IgD-negative memory B cell (primary cell): Measurements from ENCODE around the gene MYL6. TPM values are rescaled to one million over a fixed set of nuclear protein-coding genes. Genes with fewer than 3 reads are reported as not detected.

Experiments used
- H3K27ac Mint-ChIP-seq, 3 donors: one replicate each; pipeline ENCODE4 v1.8.0; 2020 to 2022; ENCODE audit warnings: mild to moderate bottlenecking in 3 of 3, mixed read lengths in 3 of 3, moderate library complexity in 1 of 3
- H3K27me3 Mint-ChIP-seq: one replicate; pipeline ENCODE4 v1.8.0; 2021; ENCODE audit warnings: mixed read lengths
- H3K36me3 Mint-ChIP-seq: one replicate; pipeline ENCODE4 v1.8.0; 2020; ENCODE audit warnings: mild to moderate bottlenecking, mixed read lengths
- H3K4me1 Mint-ChIP-seq, 3 donors: one replicate each; pipeline ENCODE4 v1.8.0; 2020 to 2022; ENCODE audit warnings: mixed read lengths in 3 of 3, mild to moderate bottlenecking in 1 of 3
- H3K4me3 Mint-ChIP-seq, 4 donors: one replicate each; pipeline ENCODE4 v1.8.0; 2020 to 2022; ENCODE audit warnings: mild to moderate bottlenecking in 4 of 4, mixed read lengths in 4 of 4, moderate library complexity in 3 of 4
- H3K9me3 Mint-ChIP-seq, 3 donors: one replicate each; pipeline ENCODE4 v1.8.0; 2020 to 2021; ENCODE audit warnings: mixed read lengths in 3 of 3, mild to moderate bottlenecking in 1 of 3
- polyA plus RNA-seq: library from polyadenylated mRNA; unstranded; fragments of 300-500 nt; fragmentation: Illumina TruSeq; gene quantifications from one replicate; pipeline ENCODE4 v1.2.3, GENCODE V29; 2021

Gene MYL6
- polyA plus RNA-seq, 1 donor from 2014 or later: 1,656 TPM

DNA sequence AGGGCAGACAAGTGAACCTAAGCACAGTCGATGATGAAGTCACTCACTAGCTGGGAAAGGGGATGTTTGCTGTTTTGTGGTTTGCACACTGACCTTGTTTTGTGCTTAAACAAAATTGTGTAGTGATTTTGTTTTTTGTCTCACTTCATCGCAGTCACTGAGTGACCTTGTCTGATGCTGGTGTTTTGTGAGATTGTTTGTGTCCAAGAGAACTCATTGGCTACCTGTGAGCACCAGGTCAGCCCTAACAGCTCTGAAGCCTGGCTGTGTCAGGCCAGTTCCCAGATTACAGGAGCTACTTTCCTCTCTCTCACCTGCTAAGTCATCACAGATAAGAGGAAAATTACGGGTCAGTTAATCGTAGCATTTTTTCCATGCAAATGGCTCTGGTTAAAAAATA, 34.0 kb upstream of the MYL6 start:
- H3K4me3 Mint-ChIP-seq: peak overlapping the region in 1 of 4 donors; percentile 8
- peak overlapping the region in 2 of 3 donors; percentile 55 to 62 for H3K27ac Mint-ChIP-seq
- H3K27me3 Mint-ChIP-seq: peaks cover 2% of the 10 kb centered on the region
- peaks cover 22 to 29% (median 25%) of the 10 kb centered on the region in 3 donors for H3K4me1 Mint-ChIP-seq
- H3K36me3 Mint-ChIP-seq: peaks cover 2% of the 10 kb centered on the region
- no peaks in the 10 kb centered on the region for H3K9me3 Mint-ChIP-seq

DNA sequence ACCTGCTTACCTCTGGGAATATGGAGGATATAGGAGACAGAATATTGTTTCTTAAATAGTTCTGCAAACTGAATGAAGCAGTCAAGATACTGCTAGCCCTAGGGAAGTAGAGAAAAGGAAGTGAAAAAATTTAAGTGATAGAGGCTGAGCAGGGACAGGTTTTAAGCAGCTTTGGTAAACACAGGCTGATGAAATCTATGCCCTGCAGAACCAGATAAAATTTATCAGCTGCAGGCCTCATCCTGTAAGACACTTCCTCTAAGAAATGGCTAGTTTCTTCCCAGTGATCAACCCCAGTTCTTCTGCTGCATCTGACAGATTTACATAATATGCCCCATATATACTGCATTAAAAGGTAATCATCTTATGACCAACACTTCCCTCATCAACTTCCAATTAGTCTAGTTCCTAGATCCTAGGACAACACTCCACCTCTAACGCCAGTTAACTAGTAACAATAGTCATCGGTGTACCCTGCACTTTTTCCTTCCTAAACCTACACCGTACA, 31.4 kb upstream of the MYL6 start:
- Mint-ChIP-seq H3K36me3 (peaks cover 8% of the 10 kb centered on the region), H3K9me3 (no peaks in the 10 kb centered on the region), H3K4me3 (peak overlapping the region; percentile 74 to 99 (median 96)), H3K27ac (peak overlapping the region; percentile 92 to 98 (median 95)), H3K4me1 (peaks cover 31 to 38% (median 33%) of the 10 kb centered on the region in 3 donors), H3K27me3 (peaks cover 2% of the 10 kb centered on the region)

DNA sequence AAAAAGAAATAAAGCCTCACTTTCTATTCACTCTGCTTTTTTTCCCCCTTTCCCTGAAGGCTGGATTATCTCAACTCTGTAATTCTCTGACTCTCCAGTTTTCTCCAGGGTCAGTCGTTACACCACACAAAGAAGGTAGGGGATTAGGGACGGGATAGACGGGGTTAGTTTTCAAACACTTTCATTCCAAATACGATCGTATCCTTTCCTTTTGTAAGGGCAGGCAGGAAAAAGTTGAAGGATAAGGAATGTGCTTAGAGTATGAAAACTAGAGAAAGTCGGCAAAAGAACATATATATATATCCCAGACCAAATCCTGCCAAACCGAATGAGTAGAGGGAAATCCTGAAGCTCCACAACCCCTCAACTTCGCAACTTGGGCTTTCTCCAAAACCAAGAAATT, 30.7 kb upstream of the MYL6 start:
- Mint-ChIP-seq H3K27me3 (peaks cover 2% of the 10 kb centered on the region), H3K27ac (peak overlapping the region; percentile 92 to 98 (median 95)), H3K4me1 (peaks cover 32 to 39% (median 33%) of the 10 kb centered on the region in 3 donors), H3K36me3 (peaks cover 9% of the 10 kb centered on the region), H3K9me3 (no peaks in the 10 kb centered on the region), H3K4me3 (peak overlapping the region; percentile 93 to 99 (median 98))

DNA sequence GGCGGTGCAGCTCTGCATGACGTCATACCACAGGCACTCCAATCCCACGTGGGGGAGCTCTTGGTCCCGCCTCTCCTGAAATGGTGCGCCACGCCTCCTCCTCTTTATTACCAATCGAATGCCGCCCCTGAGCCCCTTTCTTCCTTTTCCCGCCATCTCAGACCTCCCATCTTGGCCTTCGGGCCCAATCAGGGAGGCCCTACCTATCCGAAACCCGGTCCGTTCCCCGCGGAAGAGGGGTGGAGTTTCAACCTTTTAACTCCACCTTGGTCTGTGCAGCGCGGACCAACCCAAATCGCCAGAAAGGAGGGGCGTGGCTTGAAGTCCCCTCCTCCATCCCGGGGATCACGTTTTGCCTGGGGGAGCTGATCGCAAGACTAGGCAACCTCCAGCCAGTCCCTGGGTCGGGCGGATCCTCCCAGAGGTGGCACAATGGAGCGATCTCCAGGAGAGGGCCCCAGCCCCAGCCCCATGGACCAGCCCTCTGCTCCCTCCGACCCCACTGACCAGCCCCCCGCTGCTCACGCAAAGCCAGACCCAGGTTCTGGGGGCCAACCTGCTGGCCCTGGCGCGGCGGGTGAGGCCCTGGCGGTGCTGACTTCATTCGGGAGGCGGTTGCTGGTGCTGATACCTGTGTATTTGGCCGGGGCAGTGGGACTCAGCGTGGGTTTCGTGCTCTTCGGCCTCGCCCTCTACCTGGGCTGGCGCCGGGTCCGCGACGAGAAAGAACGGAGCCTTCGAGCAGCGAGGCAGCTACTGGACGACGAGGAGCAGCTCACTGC, 30.1 kb upstream of the MYL6 start, which contains the start of gene ESYT1:
Gene ESYT1 (plus strand): TSS at position 380 of the 782 bp plus-strand sequence. CDS start 53 bp downstream, at position 433.
- peaks cover 2% of the 10 kb centered on the region for H3K27me3 Mint-ChIP-seq
- no peaks in the 10 kb centered on the region for H3K9me3 Mint-ChIP-seq
- peaks cover 9% of the 10 kb centered on the region for H3K36me3 Mint-ChIP-seq
- peak within 1 kb of the TSS; percentile 92 to 98 (median 95) for H3K27ac Mint-ChIP-seq
- peak within 1 kb of the TSS; percentile 93 to 99 (median 98) for H3K4me3 Mint-ChIP-seq
- peaks cover 32 to 39% (median 33%) of the 10 kb centered on the region in 3 donors for H3K4me1 Mint-ChIP-seq

DNA sequence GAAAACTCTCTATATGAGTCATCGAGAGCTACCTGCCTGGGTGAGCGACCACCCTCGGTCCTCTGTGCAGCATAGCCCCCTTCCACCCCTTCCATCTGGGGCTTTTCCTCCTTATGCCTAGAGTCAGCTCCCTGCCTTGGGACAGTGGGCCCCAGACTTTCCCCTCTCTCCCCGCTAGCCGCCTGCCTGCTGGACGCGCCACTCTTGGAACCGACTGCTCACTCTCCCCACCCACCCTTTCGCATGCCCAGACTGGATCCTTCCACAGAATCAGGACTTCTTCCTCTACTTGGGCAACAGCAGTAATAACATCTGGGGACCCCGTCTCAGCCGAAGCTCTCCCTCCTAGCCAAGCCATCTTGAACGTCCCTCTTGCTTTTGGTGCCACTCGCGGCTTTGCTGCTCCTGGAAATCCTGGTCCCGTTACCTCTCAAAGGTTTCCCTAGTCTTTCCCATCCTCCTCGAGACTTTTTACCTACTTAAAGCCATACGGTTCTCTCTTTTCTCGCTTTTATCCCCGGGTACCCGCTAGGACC, 29.4 kb upstream of the MYL6 start:
- Mint-ChIP-seq H3K27me3 (peaks cover 2% of the 10 kb centered on the region), H3K4me1 (peaks cover 32 to 39% (median 33%) of the 10 kb centered on the region in 3 donors), H3K36me3 (peaks cover 9% of the 10 kb centered on the region), H3K9me3 (no peaks in the 10 kb centered on the region), H3K4me3 (peak overlapping the region; percentile 93 to 99 (median 98)), H3K27ac (peak overlapping the region; percentile 92 to 98 (median 95))

DNA sequence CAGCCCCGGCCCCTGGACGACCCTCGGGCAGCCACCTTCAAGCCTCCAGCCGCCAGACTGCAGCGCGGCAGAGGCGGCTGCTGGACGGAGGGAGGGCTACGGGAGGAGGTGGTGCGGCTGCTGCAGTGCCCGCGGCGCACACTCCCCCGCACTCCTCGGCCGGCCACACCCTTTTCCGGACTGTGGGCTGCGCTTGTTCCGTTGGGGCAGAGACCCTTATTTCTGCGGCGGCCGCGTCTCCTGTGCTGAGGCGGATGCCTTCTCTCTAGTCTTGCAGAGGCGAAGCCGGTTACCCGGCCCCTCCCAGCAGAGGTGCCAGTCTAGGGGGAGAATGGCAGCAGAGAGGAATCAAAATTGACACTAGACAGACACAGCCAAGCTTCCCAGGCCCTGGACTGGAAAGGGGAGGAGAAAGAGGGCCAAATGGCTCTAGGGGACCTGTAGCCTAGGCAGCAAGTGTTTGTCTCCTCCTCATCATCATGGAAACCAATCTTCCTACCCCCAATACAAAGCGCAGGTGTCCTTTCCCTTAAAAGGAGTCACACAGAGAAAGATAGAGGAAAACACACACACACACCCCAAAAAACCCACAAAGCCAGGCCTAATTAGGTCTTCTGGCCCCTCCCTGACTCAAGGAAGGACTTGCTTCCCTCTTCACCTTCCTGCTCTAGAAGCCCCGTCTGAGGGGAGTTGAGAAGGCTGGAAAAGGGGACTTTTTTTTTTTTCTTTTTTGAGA, 28.8 kb upstream of the MYL6 start:
- H3K27ac Mint-ChIP-seq: peak overlapping the region; percentile 92 to 98 (median 95)
- peaks cover 32 to 38% (median 33%) of the 10 kb centered on the region in 3 donors for H3K4me1 Mint-ChIP-seq
- H3K9me3 Mint-ChIP-seq: no peaks in the 10 kb centered on the region
- H3K4me3 Mint-ChIP-seq: peak overlapping the region; percentile 93 to 99 (median 98)
- peaks cover 9% of the 10 kb centered on the region for H3K36me3 Mint-ChIP-seq
- H3K27me3 Mint-ChIP-seq: peaks cover 2% of the 10 kb centered on the region

DNA sequence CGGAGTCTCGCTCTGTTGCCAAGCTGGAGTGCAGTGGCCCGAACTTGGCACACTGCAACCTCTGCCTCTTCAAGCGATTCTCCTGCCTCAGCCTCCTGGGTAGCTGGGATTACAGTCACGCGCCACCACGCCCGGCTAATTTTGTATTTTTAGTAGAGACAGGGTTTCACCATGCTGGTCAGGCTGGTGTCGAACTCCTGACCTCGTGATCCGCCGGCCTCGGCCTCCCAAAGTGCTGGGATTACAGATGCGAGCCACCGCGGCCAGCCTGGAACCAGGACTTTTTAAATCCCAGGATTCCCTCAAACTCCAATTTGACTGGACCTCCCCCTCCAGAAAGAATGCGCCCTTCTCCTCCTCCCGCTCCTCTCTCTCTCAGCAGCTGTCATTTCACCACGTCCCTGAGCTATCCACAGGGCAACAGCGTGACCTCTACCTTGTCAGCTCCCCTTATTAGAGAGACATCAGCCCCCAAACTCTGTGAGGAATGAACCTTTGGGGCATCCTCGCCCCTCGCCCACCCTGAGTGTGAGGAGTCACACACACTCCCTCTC, 28.1 kb upstream of the MYL6 start:
- Mint-ChIP-seq H3K4me3 (peak overlapping the region; percentile 93 to 99 (median 98)), H3K9me3 (no peaks in the 10 kb centered on the region), H3K27me3 (peaks cover 2% of the 10 kb centered on the region), H3K27ac (peak overlapping the region; percentile 92 to 95 (median 94)), H3K36me3 (peaks cover 9% of the 10 kb centered on the region), H3K4me1 (peaks cover 32 to 36% (median 33%) of the 10 kb centered on the region in 3 donors)

DNA sequence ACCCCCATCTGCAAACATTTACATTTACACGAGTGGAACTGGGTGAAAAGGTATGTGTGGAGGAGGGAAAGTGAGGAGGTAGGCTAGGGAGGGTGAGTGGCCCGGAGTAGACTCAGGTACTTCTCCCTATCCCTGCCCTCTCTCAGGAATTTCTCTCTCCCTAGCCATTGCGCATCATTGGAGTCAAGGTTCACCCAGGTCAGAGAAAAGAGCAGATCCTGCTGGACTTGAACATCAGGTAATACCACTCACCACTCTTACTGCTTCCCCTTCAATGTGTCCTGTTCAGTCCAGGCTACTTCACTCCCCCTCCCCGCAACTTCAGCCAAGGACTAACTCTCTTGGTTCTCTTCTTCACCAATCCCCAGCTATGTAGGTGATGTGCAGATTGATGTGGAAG, 27.3 kb upstream of the MYL6 start:
- peak overlapping the region; percentile 18 to 95 (median 92) for H3K27ac Mint-ChIP-seq
- H3K9me3 Mint-ChIP-seq: no peaks in the 10 kb centered on the region
- H3K4me1 Mint-ChIP-seq: peaks cover 32 to 35% (median 32%) of the 10 kb centered on the region in 3 donors
- H3K4me3 Mint-ChIP-seq: peak overlapping the region in 3 of 4 donors; percentile 93 to 99 (median 98)
- H3K27me3 Mint-ChIP-seq: peaks cover 2% of the 10 kb centered on the region
- H3K36me3 Mint-ChIP-seq: peaks cover 9% of the 10 kb centered on the region

DNA sequence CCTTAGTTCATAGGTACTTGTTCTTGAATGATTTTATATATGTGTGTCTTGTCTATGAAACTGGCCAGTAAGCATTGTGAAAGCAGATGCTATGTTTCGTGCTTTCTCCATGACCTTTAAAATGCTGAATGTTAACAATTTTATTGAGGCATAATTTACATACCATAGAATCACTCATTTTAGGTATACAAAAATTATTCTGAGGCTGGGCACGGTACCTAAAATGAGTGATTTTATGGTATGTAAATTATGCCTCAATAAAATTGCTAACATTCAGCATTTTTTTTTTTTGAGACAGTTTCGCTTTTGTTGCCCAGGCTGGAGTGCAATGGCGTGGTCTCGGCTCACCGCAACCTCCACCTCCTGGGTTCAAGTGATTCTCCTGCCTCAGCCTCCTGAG, 23.3 kb upstream of the MYL6 start:
- H3K9me3 Mint-ChIP-seq: no peaks in the 10 kb centered on the region
- peaks cover 15% of the 10 kb centered on the region for H3K36me3 Mint-ChIP-seq
- no peak overlapping the region for H3K4me3 Mint-ChIP-seq
- H3K27me3 Mint-ChIP-seq: no peaks in the 10 kb centered on the region
- peaks cover 7 to 16% (median 11%) of the 10 kb centered on the region in 3 donors for H3K4me1 Mint-ChIP-seq
- peak overlapping the region in 1 of 3 donors; percentile 53 for H3K27ac Mint-ChIP-seq

DNA sequence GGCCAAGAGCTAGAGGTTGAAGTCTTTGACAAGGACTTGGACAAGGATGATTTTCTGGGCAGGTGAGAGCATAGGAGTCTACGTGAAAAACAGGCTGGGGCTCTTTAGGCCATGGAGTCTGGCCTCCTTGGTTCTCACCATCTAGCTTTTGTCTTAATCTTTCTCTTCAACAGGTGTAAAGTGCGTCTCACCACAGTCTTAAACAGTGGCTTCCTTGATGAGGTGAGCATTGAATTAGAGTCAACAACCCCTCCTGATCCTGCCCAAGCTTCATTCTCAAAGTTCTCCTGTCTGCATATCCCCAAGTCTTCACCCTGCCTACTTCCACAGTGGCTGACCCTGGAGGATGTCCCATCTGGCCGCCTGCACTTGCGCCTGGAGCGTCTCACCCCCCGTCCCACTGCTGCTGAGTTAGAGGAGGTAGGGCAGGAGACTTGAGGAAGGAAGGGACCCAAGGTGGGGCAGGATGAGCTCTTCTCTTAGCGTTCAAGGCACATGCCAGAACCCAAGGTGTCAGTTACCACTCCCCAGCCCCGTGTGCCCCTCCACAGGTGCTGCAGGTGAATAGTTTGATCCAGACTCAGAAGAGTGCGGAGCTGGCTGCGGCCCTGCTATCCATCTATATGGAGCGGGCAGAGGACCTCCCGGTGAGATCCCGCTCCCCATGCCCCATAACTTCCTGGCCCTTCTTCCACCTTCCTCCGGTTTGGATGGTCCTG, 20.1 kb upstream of the MYL6 start:
- no peak overlapping the region for H3K4me3 Mint-ChIP-seq
- H3K4me1 Mint-ChIP-seq: peaks cover 0 to 2% (median 2%) of the 10 kb centered on the region in 3 donors
- H3K9me3 Mint-ChIP-seq: no peaks in the 10 kb centered on the region
- no peaks in the 10 kb centered on the region for H3K27me3 Mint-ChIP-seq
- peaks cover 5% of the 10 kb centered on the region for H3K36me3 Mint-ChIP-seq
- no peak overlapping the region for H3K27ac Mint-ChIP-seq

DNA sequence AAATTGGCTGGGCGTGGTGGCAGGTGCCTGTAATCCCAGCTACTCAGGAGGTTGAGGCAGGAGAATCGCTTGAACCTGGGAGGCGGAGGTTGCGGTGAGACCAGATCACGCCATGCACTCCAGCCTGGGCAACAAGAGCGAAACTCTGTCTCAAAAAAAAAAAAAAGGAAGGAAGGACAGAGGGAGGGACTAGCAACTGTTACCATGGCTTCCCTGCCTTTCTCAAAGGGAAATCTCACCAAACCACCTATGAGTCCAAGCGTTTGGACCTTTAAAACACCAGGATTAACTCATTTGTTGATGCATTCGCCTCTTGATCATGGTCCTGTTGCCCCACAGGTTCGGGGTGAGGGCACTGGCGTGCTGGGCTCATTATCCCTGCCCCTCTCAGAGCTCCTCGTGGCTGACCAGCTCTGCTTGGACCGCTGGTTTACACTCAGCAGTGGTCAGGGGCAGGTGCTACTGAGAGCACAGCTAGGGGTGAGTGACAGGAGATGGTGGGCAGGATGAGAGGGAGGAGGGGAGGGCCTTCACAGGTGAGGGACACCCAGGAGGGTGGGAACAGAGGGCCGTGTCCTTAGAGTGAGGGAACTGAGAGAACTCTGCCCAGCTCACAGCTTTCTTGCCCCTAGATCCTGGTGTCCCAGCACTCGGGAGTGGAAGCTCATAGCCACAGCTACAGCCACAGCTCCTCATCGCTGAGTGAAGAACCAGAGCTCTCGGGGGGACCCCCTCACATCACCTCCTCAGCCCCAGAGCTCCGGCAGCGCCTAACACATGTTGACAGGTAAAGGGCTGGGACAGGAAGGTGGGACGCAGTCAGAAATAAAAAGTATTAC, 16.0 kb upstream of the MYL6 start:
- Mint-ChIP-seq H3K4me3 (no peak overlapping the region), H3K27me3 (no peaks in the 10 kb centered on the region), H3K4me1 (peaks cover 2 to 10% (median 7%) of the 10 kb centered on the region in 3 donors), H3K9me3 (no peaks in the 10 kb centered on the region), H3K27ac (peak overlapping the region in 1 of 3 donors; percentile 89), H3K36me3 (peaks cover 13% of the 10 kb centered on the region)

DNA sequence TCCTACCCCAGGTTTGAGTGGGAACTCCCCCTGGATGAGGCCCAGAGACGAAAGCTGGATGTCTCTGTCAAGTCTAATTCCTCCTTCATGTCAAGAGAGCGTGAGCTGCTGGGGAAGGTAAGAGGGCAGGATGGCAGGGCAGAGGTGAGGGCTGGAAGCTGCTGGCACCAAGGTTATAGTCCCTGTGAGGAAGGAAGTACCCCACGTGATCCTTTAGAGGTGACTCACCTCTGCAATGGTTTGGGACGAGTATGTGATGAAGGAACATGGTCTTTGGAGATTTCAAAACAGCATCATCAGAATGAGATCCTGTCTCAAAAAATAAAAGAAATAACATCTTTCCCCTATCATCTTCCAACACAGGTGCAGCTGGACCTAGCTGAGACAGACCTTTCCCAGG, 14.9 kb upstream of the MYL6 start:
- peak overlapping the region in 2 of 3 donors; percentile 53 to 76 for H3K27ac Mint-ChIP-seq
- peaks cover 2 to 10% (median 7%) of the 10 kb centered on the region in 3 donors for H3K4me1 Mint-ChIP-seq
- H3K36me3 Mint-ChIP-seq: peaks cover 13% of the 10 kb centered on the region
- no peak overlapping the region for H3K4me3 Mint-ChIP-seq
- H3K27me3 Mint-ChIP-seq: no peaks in the 10 kb centered on the region
- no peaks in the 10 kb centered on the region for H3K9me3 Mint-ChIP-seq

DNA sequence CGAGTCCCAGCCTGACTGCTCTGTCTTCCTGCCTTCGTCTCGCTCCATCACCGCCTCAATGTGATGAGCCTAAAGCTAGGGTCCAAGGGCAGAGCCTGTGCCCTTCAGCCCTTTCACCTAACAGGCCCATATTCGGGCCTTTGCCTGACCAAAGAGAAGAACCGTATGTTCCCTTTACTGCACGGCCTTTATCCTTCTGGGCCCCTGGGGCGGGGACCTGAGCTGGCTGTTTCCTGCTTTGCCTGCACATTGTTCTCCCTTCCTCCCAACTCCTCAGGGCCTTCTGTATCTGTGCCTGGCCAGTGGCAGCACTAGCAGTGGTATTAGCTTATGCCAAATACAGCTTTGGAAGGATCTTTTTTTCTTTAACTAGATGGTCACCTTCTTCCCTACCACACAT, 14.3 kb upstream of the MYL6 start:
- Mint-ChIP-seq H3K9me3 (no peaks in the 10 kb centered on the region), H3K4me3 (no peak overlapping the region), H3K4me1 (peaks cover under 1 to 10% (median 7%) of the 10 kb centered on the region in 3 donors), H3K36me3 (peaks cover 10% of the 10 kb centered on the region), H3K27me3 (no peaks in the 10 kb centered on the region), H3K27ac (peak overlapping the region in 2 of 3 donors; percentile 53 to 76)
